Transverse colon (tissue), 4 donors: ENCODE results near the gene ARMCX1. TPM values are rescaled to one million over a fixed set of nuclear protein-coding genes. Genes with fewer than 3 reads are reported as not detected.
A peak's percentile ranks its signal among the peaks of the same experiment; 100 is the strongest.
"Not testable (repeated sequence)": the region's sequence is repeated elsewhere in the genome, so short reads cannot be mapped to it uniquely, and the experiment has no call there.

Experiments
- DNase-seq: peaks from one replicate; pipeline ENCODE4 v3.0.0-alpha.2; 2019
- H3K27ac ChIP-seq, 4 donors: fragments of 200-600 bp; sonication (generic); 2 replicates each; pipeline ENCODE4 v1.5.1; 2016 to 2018; ENCODE audit warnings: inconsistent platforms in 4 of 4
- H3K27me3 ChIP-seq: fragments of 200-600 bp; sonication (generic); 2 replicates; pipeline ENCODE4 v1.5.1; 2017; ENCODE audit warnings: inconsistent platforms
- H3K36me3 ChIP-seq, 4 donors: fragments of 200-600 bp; sonication (generic); 2 replicates each; pipeline ENCODE4 v1.5.1; 2017 to 2019; ENCODE audit warnings: inconsistent platforms in 4 of 4
- H3K4me1 ChIP-seq, 4 donors: fragments of 200-600 bp; sonication (generic); 2 replicates each; pipeline ENCODE4 v1.5.1; 2017 to 2020; ENCODE audit warnings: inconsistent platforms in 4 of 4
- H3K4me3 ChIP-seq, 4 donors: fragments of 200-600 bp; sonication (generic); 1 replicate in 1 of 4; 2 replicates in 3 of 4; pipeline versions ENCODE4 v1.5.1 to v1.6.1; 2017 to 2019; ENCODE audit warnings: inconsistent platforms in 4 of 4
- H3K9me3 ChIP-seq, 2 donors: fragments of 200-600 bp; sonication (generic); 2 replicates each; pipeline ENCODE4 v1.5.1; 2017 to 2019; ENCODE audit warnings: inconsistent platforms in 2 of 2
- EP300 ChIP-seq: sonication (generic); formaldehyde crosslinking; IDR thresholded peaks from one replicate; pipeline ENCODE4 v1.6.1; 2017; ENCODE audit warnings: antibody characterized with exemption, low read depth
- POLR2A ChIP-seq: fragments of 450-650 bp; IDR thresholded peaks from one replicate; pipeline ENCODE4 v1.6.1; 2016; ENCODE audit warnings: antibody characterized with exemption, mild to moderate bottlenecking, moderate library complexity
- POLR2AphosphoS5 ChIP-seq, 3 donors: sonication (generic); formaldehyde crosslinking; IDR thresholded peaks; one replicate each; pipeline ENCODE4 v1.6.1; 2016; ENCODE audit warnings: antibody characterized with exemption in 3 of 3
- whole genome bisulfite sequencing, 2 donors: methylation state at CpG; one replicate each; pipeline ENCODE4 v1.1.5; 2018; ENCODE audit warnings: low coverage in 1 of 2; 5-methylcytosine and 5-hydroxymethylcytosine counted together
- in situ Hi-C, 4 donors: fragments of 200-750 bp; cut with MboI; loops; one replicate each; pipeline versions ENCODE4 v1.15.0 to v1.15.1; 2017; ENCODE audit warnings: low sequenced_read_pairs in 3 of 4, low pct_ligation_motif_present in 1 of 4, low pct_unique_long_range_greater_than_20kb in 1 of 4
- intact Hi-C: fragments of 100-400 bp; cut with DNase I; formaldehyde crosslinking; loops from one replicate; pipeline ENCODE4 v1.15.1; 2023; ENCODE audit warnings: low total_unique reads
- total RNA-seq, 4 donors: library from RNA; depleted of rRNA; stranded (reverse); fragments of >200 nt; gene quantifications; one replicate each; pipeline ENCODE4 v1.1.0, GENCODE V29; 2016
- TF ChIP-seq, protein P1 (sequence below), 5 experiments: fragments of 200-600 bp in 3 of 5; fragments of 450-650 bp in 2 of 5; sonication (generic) in 3 of 5; IDR thresholded peaks; 1 replicate in 2 of 5; 2 replicates in 3 of 5; pipeline ENCODE4 v1.5.1; 2016 to 2017; ENCODE audit warnings: antibody characterized with exemption in 5 of 5, inconsistent platforms in 3 of 5, mild to moderate bottlenecking in 2 of 5, moderate library complexity in 1 of 5

The ARMCX1 gene
- 10 to 100 TPM in 2 of 4 donors, 1 to 10 TPM in 2; 5.2 to 16.1 (median 12.1) TPM for total RNA-seq

DNA sequence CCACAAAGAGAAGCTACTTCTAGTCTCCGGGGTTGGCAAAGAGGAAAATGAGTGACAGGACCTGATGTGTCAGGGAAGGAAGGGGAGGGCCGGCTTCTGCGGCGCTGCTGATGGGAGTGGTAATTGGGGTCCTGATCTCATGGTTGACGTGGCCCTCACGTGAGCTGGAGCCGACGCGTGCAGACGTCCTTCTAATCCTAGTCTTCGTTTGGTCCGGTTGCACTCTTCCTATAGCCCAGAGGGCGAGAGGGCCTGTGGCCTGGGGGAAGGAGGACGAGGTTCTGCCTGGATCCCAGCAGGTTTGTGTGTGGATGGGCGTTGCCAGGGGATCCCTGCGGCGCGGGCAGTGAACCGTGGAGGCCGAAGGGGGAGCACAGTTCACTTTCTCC lies at the start of gene ARMCX1:
TSS of gene ARMCX1 (plus strand) at position 186 of the 389 bp plus-strand sequence. CDS start 2,384 bp downstream, outside the sequence.
- intact Hi-C loops (no loop called here), in situ Hi-C loops (no loop called here)
- peak; percentile 57 for DNase-seq
- peak within 1 kb of the TSS; percentile 24 to 51 (median 36) for H3K4me3 ChIP-seq
- TF ChIP-seq POLR2AphosphoS5 (IDR thresholded peaks at IDR 0.05) (peak; percentile 55 to 81 (median 72)), EP300 (no peak), POLR2A (peak; percentile 51)
- TF ChIP-seq, protein P1, sequence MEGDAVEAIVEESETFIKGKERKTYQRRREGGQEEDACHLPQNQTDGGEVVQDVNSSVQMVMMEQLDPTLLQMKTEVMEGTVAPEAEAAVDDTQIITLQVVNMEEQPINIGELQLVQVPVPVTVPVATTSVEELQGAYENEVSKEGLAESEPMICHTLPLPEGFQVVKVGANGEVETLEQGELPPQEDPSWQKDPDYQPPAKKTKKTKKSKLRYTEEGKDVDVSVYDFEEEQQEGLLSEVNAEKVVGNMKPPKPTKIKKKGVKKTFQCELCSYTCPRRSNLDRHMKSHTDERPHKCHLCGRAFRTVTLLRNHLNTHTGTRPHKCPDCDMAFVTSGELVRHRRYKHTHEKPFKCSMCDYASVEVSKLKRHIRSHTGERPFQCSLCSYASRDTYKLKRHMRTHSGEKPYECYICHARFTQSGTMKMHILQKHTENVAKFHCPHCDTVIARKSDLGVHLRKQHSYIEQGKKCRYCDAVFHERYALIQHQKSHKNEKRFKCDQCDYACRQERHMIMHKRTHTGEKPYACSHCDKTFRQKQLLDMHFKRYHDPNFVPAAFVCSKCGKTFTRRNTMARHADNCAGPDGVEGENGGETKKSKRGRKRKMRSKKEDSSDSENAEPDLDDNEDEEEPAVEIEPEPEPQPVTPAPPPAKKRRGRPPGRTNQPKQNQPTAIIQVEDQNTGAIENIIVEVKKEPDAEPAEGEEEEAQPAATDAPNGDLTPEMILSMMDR (IDR thresholded peaks at IDR 0.05), result no peak
- no peaks in the 10 kb centered on the region for H3K4me1 ChIP-seq
- peak within 1 kb of the TSS; percentile 74 to 89 (median 82) for H3K27ac ChIP-seq
- H3K27me3 ChIP-seq, result no peaks in the 10 kb centered on the region
- no peaks in the 10 kb centered on the region for H3K36me3 ChIP-seq
- WGBS, 2 donors, result 0 to 34% methylated on average over 4 to 16 of the region's 20 CpGs
- no peaks in the 10 kb centered on the region for H3K9me3 ChIP-seq

DNA sequence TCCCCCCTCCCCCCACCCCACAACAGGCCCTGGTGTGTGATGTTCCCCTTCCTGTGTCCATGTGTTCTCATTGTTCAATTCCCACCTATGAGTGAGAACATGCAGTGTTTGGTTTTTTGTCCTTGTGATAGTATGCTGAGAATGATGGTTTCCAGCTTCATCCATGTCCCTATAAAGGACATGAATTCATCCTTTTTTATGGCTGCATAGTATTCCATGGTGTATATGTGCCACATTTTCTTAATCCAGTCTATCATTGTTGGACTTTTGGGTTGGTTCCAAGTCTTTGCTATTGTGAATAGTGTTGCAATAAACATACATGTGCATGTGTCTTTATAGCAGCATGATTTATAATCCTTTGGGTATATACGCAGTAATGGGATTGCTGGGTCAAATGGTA lies 47.4 kb upstream of the ARMCX1 start:
- H3K27ac ChIP-seq, H3K36me3 ChIP-seq, in situ Hi-C loops, H3K27me3 ChIP-seq, H3K9me3 ChIP-seq, intact Hi-C loops, H3K4me3 ChIP-seq, DNase-seq, H3K4me1 ChIP-seq: not testable (repeated sequence)
- 100% methylated on average over 1 of the region's 1 CpG for WGBS, 2 donors

DNA sequence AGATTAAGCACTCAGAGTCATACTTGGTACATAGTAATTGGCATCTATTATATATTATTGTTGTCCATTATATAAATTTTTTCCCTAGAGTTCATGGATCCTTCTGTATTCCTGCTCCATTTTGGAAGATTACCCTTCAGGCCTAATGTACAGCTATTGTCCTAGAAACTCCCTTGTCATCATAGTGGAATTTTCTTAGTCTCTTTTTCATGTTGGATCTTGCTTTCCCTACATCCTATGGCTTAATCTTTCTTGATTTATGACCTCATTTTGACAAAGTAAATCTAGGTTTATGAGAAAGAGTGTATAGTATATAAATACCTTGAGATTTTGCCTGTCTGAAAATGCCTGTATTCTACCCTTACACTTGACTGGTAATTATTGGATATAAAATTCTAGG lies 43.0 kb upstream of the ARMCX1 start:
- H3K4me3 ChIP-seq, result no peak overlapping the region
- intact Hi-C loops (no loop called here), in situ Hi-C loops (no loop called here)
- no peaks in the 10 kb centered on the region for H3K4me1 ChIP-seq
- H3K36me3 ChIP-seq, result no peaks in the 10 kb centered on the region
- H3K27me3 ChIP-seq, result no peaks in the 10 kb centered on the region
- DNase-seq, result no peak
- H3K9me3 ChIP-seq, result no peaks in the 10 kb centered on the region
- TF ChIP-seq POLR2AphosphoS5 (IDR thresholded peaks at IDR 0.05), result no peak
- no peak for TF ChIP-seq POLR2A
- TF ChIP-seq EP300, result no peak
- TF ChIP-seq, protein P1 (IDR thresholded peaks at IDR 0.05), result no peak
- no peak overlapping the region for H3K27ac ChIP-seq

DNA sequence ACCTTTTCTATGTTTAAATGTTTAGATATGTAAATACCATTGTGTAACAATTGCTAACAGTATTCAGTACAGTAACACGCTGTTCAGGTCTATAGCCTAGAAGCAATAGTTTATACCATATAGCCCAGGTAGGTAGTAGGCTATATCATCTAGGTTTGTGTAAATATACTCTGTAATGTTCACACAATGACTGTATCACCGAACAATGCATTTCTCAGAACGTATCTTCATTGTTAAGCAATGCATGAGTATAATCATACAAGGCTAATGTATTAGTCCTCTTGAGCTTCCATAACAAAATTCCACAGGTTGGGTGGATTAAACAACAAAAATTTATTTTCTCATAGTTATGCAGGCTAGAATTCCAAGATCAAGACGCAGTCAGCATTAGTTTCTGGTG lies 42.4 kb upstream of the ARMCX1 start:
- WGBS, 2 donors, result 67 to 87% methylated on average over 1 to 4 of the region's 4 CpGs
- Histone ChIP-seq H3K36me3 (no peaks in the 10 kb centered on the region), H3K9me3 (no peaks in the 10 kb centered on the region), H3K4me1 (no peaks in the 10 kb centered on the region), H3K4me3 (no peak overlapping the region), H3K27ac (no peak overlapping the region), H3K27me3 (no peaks in the 10 kb centered on the region)
- TF ChIP-seq POLR2AphosphoS5 (IDR thresholded peaks at IDR 0.05), result no peak
- no peak for TF ChIP-seq EP300
- TF ChIP-seq, protein P1 (IDR thresholded peaks at IDR 0.05), result no peak
- no peak for TF ChIP-seq POLR2A
- no peak for DNase-seq
- in situ Hi-C loops, result no loop called here
- intact Hi-C loops, result no loop called here

DNA sequence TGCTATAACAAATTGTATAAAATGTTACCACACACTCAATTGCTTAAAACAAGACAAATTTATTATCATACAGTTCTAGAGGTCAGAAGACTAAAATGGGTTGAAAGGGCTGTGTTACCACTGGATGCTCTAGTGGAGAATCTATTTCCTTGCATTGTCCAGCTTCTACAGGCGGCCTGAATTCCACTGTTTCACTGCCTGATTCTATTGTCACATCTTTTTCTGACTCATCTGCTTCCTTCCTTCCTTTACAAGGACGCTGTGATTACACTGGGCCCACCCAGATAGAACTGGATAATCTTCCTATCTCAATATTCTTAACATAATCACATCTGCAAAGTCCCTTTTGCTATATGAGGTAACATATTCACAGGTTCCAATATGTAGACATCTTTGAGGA lies 19.4 kb upstream of the ARMCX1 start:
- TF ChIP-seq POLR2A (no peak), POLR2AphosphoS5 (IDR thresholded peaks at IDR 0.05) (no peak), EP300 (no peak)
- TF ChIP-seq, protein P1 (IDR thresholded peaks at IDR 0.05), result no peak
- intact Hi-C loops, result no loop called here
- Histone ChIP-seq H3K27ac (no peak overlapping the region), H3K9me3 (no peaks in the 10 kb centered on the region), H3K4me1 (no peaks in the 10 kb centered on the region), H3K36me3 (no peaks in the 10 kb centered on the region), H3K4me3 (no peak overlapping the region), H3K27me3 (no peaks in the 10 kb centered on the region)
- DNase-seq, result no peak
- in situ Hi-C loops, result no loop called here
- WGBS, 2 donors, result 68% methylated on average over 2 of the region's 2 CpGs; no CpG with 5 or more reads in 1 of the 2 donors
